ENCODE measurements around the gene CLDN10.
"Not testable (repeated sequence)": the region's sequence is repeated elsewhere in the genome, so short reads cannot be mapped to it uniquely, and the experiment has no call there.

CLDN10 gene

GRCh38 chr13:95541308-95541707 is 11.2 kb upstream of the CLDN10 start:
- DNase-seq (ENCODE audit: low read depth in 2 of 3, low spot score in 2 of 3), result no peak

- DNase-seq (ENCODE audit: low read depth in 2 of 3, low spot score in 2 of 3), result no peak
Observed at GRCh38 chr13:95541911-95542474, 10.5 kb upstream of the CLDN10 start.

GRCh38 chr13:95544293-95544692 is 8.2 kb upstream of the CLDN10 start:
- DNase-seq (ENCODE audit: low read depth in 2 of 3, low spot score in 2 of 3), result no peak

DNA sequence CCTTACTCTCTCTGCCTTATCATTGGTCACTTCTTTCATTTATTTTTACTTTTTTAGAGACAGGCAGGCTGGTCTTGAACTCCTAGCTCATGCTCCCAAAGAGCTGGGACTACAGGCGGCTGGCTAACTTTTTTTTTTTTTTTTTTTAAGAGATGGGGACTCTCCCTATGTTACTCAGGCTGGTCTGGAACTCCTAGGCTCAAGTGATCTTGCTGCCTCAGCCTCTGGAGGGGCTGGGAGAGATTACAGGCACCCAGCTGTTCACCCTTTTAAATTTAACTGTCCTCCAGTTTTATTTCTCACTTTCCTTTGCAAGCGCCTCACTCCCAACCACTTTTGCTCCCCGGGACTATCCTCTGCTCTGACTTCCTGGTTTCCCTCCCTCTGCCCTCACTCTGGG is 5.6 kb upstream of the CLDN10 start:
- DNase-seq (ENCODE audit: low read depth in 2 of 3, low spot score in 2 of 3), result no peak

- no peak for DNase-seq (ENCODE audit: low read depth in 2 of 3, low spot score in 2 of 3)
Observed at GRCh38 chr13:95547531-95548167, 4.9 kb upstream of the CLDN10 start.

DNA sequence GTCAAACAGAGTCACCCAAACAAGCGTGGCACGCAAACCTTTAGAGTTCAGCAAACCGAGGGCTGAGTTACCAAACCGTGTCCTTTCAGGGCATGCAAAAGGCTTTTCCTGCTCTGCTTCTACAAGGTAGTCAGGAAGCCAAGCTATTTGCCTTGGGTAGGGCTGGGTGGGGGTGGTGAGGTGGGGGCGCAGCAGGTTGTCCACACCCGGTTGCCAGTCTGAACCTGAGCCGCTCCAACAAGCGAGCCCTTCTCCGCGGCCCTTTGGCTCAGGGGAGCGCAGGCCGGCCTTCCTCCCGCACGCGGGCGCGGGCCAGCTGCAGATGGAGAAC is 347 bp upstream of the CLDN10 start:
- DNase-seq (ENCODE audit: low read depth in 2 of 3, low spot score in 2 of 3), result no peak

DNA sequence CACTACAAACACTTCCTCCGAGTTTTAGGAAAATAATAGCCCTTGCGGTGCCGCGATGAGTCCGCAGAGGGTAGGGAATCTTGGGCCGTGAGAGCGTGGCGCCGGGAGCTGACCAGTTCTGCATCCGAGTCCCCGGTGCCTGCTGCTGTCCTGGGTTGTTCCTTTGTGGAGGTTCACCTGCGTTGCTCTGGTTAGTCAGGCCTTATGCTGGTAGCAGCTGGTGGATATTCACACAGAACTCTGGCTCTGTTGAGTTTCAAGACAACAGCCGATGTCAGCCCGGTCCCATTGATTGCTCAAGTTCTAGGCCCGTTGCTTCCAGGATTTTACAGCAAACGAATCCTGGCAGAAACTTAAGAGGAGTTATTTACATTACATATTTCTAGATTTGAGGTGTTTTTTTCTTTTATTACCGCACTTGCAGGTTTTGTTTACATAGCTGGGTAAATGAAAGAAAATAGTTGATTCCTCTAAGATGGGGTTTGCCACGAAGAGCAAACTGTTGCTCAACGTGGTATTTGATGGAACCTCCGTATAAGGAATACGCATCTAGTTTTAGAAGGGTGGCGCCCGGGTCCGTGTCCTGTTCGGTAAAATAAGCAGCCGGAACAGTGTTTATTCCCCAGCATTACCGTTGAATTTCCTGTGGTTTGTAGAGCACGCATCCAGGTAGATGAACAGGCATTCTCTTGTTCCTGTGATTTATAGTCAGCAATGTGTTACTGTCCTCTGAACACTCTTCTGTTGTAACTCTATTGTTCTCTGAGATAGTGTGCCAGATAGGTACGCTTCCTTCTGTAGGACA is 1.3 kb downstream of the CLDN10 start:
- no peak for DNase-seq (ENCODE audit: low read depth in 2 of 3, low spot score in 2 of 3)

GRCh38 chr13:95557013-95557412 is 4.5 kb downstream of the CLDN10 start:
- no peak for DNase-seq (ENCODE audit: low read depth in 2 of 3, low spot score in 2 of 3)

- DNase-seq (ENCODE audit: low read depth in 2 of 3, low spot score in 2 of 3), result no peak
Observed at GRCh38 chr13:95559100-95559499, 6.6 kb downstream of the CLDN10 start.

DNA sequence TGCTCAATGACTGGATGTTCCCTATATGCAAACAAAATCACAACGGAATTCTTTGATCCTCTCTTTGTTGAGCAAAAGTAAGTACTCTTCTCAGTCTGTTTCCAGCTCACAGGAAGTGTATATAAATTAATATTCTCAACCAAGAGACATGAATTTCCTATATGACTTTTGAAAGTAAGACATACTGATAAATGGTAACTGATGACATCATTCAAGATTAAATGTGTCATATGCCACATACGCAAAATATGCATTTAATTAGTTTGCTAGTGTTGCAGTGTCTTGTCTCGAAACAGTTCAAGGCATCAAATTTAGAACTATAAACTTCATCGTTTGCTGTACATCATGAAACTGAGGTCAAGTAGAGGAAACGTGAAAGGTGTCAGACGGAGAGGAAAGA is 7.9 kb downstream of the CLDN10 start:
- no peak for DNase-seq (ENCODE audit: low read depth in 2 of 3, low spot score in 2 of 3)

- no peak for DNase-seq (ENCODE audit: low read depth in 2 of 3, low spot score in 2 of 3)
Observed at GRCh38 chr13:95564091-95564490, 11.6 kb downstream of the CLDN10 start.

DNA sequence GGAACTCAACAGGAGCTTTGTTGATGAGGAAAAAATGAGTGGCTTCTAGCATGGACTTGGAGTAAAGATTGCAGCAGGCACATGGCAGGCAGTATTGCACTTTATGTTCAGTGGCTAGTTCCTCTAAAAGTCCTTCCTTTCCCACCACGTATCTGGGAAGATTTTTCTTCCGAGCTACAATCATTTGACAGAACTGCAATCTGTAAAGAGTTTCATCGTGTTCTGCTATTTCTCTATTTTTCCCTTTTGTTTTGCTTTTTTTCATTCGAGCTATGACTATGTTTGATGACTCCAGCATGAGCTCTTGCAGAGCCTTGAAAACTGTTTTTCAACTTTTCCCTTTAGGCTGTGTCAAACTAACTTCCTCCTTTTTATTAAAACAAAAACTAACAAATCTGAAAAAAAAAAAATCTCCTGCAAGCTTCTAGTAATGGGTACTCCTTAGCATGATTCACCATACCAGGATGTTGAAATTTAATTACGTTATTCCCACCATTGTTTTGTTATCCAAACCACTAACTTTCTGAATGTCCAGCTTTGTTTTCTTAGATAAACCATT is 12.3 kb downstream of the CLDN10 start:
- no peak for DNase-seq (ENCODE audit: low read depth in 2 of 3, low spot score in 2 of 3)

DNA sequence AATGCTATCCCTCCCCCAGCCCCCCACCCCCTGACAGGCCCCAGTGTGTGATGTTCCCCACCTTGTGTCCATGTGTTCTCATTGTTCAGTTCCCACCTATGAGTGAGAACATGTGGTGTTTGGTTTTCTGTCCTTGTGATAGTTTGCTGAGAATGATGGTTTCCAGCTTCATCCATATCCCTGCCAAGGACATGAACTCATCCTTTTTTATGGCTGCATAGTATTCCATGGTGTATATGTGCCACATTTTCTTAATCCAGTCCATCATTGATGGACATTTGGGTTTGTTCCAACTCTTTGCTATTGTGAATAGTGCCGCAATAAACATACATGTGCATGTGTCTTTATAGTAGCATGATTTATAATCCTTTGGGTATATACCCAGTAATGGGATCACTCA is 13.2 kb downstream of the CLDN10 start:
- not testable (repeated sequence) for DNase-seq (ENCODE audit: low read depth in 2 of 3, low spot score in 2 of 3)

- no peak for DNase-seq (ENCODE audit: low read depth in 2 of 3, low spot score in 2 of 3)
Observed at GRCh38 chr13:95568131-95568530, 15.6 kb downstream of the CLDN10 start.

GRCh38 chr13:95570016-95570415 is 17.5 kb downstream of the CLDN10 start:
- DNase-seq (ENCODE audit: low read depth in 2 of 3, low spot score in 2 of 3), result no peak

- no peak for DNase-seq (ENCODE audit: low read depth in 2 of 3, low spot score in 2 of 3)
Observed at GRCh38 chr13:95571941-95572340, 19.4 kb downstream of the CLDN10 start.

GRCh38 chr13:95573221-95573620 is 20.7 kb downstream of the CLDN10 start:
- DNase-seq (ENCODE audit: low read depth in 2 of 3, low spot score in 2 of 3), result no peak

DNA sequence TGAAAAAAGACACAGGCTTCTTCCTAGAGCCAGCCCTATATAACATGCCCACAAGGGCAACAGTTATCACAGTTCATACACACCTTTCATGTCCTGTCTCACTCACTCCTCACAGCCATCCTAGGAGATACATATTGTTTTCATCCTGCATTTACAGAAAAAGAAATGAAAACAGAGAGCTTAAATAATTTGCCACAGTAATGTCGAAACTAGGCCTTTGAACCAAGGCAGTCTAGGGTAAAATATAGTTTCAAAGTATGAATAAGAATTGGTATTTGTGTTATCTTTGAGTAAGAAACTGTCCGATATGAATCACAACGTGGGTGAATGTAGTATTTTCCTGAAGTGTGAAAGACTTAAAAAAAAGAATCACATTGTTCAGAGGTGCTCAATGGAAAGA is 26.8 kb downstream of the CLDN10 start:
- DNase-seq (ENCODE audit: low read depth in 2 of 3, low spot score in 2 of 3), result no peak

DNA sequence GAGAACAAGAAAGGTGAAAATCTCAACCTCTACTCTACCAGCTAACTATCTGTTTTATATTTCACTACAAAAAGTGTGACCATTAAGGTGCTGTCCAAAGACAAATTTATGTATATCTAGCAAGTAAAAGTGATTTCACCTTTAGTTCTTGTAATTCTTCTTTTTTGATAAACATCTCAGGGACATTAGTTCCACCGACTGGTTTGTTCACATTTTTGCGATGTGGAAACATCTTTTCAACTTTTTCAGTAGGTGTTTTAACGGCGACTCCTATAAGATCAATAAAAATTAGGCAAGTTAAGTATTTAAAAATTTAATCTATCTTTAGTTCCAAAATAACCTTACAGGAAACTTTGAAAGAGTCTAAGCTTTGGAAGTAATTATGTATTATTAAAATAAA is 33.3 kb downstream of the CLDN10 start:
- no peak for DNase-seq (ENCODE audit: low read depth in 2 of 3, low spot score in 2 of 3)

DNA sequence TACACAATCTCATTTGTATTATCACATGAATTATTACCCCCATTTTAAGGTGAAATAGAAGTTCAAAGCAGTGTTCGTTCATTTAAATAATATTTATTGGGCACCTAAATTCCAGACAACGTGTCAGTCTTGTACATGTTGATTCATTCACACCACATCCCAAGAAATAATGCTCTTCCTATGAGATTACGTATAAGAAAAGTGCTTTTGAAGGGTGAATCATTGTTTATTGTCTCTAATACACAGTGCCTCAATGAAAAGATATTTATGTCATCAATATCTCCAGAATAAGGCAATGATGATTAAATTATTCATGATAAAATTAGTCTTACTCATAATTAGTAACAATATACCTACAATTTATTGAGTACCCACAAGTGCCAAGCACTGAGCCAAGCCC is 35.6 kb downstream of the CLDN10 start:
- no peak for DNase-seq (ENCODE audit: low read depth in 2 of 3, low spot score in 2 of 3)

GRCh38 chr13:95588721-95589120 is 36.2 kb downstream of the CLDN10 start:
- DNase-seq (ENCODE audit: low read depth in 2 of 3, low spot score in 2 of 3), result no peak

DNA sequence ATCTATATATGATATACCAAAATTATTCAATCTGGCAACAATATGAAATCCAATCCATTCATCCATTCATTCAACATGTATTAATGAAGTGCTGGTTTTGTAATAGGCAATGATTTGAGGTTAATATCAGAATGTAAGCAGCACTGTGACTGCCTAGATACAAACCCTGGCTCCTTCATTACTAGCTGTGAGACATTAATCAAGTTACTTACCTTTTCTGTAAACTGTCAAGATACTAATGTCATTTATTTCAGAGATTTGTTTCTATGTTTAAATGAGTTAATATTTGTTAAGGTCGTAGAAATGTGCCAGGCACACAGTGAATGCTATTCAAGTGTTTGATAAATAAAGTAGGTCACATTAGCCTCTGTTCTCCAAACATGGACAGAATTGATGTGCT is 40.9 kb downstream of the CLDN10 start:
- DNase-seq (ENCODE audit: low read depth in 2 of 3, low spot score in 2 of 3), result no peak
